Upper lobe of left lung (tissue), 6 donors: ENCODE results near the gene EYA2. TPM values are rescaled to one million over a fixed set of nuclear protein-coding genes. Genes with fewer than 3 reads are reported as not detected.
A peak's percentile ranks its signal among the peaks of the same experiment; 100 is the strongest.

Source experiments
- ATAC-seq, 2 donors: fragments of 200-7000 bp; cut with Tn5 transposase; one replicate each; pipeline ENCODE4 v1.9.1; 2022; ENCODE audit warnings: mild to moderate bottlenecking in 2 of 2, moderate library complexity in 2 of 2; ENCODE audit not compliant: low FRiP score in 2 of 2
- DNase-seq, 2 donors: peaks; one replicate each; pipeline ENCODE4 v3.0.0-alpha.2; 2019 to 2020
- H3K27ac ChIP-seq, 4 donors: fragments of 200-600 bp; sonication (generic); one replicate each; pipeline ENCODE4 v1.5.1; 2016 to 2019
- H3K27me3 ChIP-seq, 4 donors: fragments of 200-600 bp; sonication (generic); one replicate each; pipeline ENCODE4 v1.5.1; 2017 to 2019
- H3K36me3 ChIP-seq, 4 donors: fragments of 200-600 bp; sonication (generic); one replicate each; pipeline ENCODE4 v1.5.1; 2016 to 2019
- H3K4me1 ChIP-seq, 4 donors: fragments of 200-600 bp; sonication (generic); one replicate each; pipeline ENCODE4 v1.5.1; 2018 to 2019
- H3K4me3 ChIP-seq, 4 donors: fragments of 200-600 bp; sonication (generic); one replicate each; pipeline ENCODE4 v1.5.1; 2017 to 2019; ENCODE audit warnings: mild to moderate bottlenecking in 2 of 4, moderate library complexity in 1 of 4
- H3K9me3 ChIP-seq, 4 donors: fragments of 200-600 bp; sonication (generic); one replicate each; pipeline ENCODE4 v1.5.1; 2018 to 2019
- CTCF ChIP-seq, 6 experiments: fragments of 450-650 bp in 4 of 6; fragments of 200-600 bp in 2 of 6; sonication (generic) in 2 of 6; IDR thresholded peaks; one replicate each; pipeline ENCODE4 v1.5.1; 2016 to 2019; ENCODE audit warnings: antibody characterized with exemption in 6 of 6
- EP300 ChIP-seq, 4 donors: sonication (generic); formaldehyde crosslinking; IDR thresholded peaks; one replicate each; pipeline ENCODE4 v1.5.1; 2017; ENCODE audit warnings: antibody characterized with exemption in 4 of 4, control low read depth in 2 of 4
- POLR2A ChIP-seq, 4 donors: fragments of 450-650 bp; IDR thresholded peaks; one replicate each; pipeline ENCODE4 v1.5.1; 2016 to 2017; ENCODE audit warnings: antibody characterized with exemption in 4 of 4, mild to moderate bottlenecking in 2 of 4
- POLR2AphosphoS5 ChIP-seq, 2 donors: sonication (generic); formaldehyde crosslinking; IDR thresholded peaks; one replicate each; pipeline ENCODE4 v1.5.1; 2017; ENCODE audit warnings: antibody characterized with exemption in 2 of 2
- WGBS, 2 donors: methylation state at CpG; one replicate each; pipeline ENCODE4 v1.1.5; 2017 to 2018; 5-methylcytosine and 5-hydroxymethylcytosine counted together
- total RNA-seq, 6 donors: library from RNA; depleted of rRNA in 4 of 6; stranded (reverse); fragments of >200 nt in 4 of 6; gene quantifications; one replicate each; pipeline versions ENCODE4 v1.1.0 to v1.2.1, GENCODE V29; 2016 to 2021
- donor health status: DM: no; HTN: no; CAD: no; lungs with moderate emphysema.
- donor health status: DM: no; HTN: yes; CAD: no; lungs with severe emphysema.

Gene EYA2
- total RNA-seq, 6 donors from 2014 or later, result 0.66 to 9.4 (median 3.0) TPM

DNA sequence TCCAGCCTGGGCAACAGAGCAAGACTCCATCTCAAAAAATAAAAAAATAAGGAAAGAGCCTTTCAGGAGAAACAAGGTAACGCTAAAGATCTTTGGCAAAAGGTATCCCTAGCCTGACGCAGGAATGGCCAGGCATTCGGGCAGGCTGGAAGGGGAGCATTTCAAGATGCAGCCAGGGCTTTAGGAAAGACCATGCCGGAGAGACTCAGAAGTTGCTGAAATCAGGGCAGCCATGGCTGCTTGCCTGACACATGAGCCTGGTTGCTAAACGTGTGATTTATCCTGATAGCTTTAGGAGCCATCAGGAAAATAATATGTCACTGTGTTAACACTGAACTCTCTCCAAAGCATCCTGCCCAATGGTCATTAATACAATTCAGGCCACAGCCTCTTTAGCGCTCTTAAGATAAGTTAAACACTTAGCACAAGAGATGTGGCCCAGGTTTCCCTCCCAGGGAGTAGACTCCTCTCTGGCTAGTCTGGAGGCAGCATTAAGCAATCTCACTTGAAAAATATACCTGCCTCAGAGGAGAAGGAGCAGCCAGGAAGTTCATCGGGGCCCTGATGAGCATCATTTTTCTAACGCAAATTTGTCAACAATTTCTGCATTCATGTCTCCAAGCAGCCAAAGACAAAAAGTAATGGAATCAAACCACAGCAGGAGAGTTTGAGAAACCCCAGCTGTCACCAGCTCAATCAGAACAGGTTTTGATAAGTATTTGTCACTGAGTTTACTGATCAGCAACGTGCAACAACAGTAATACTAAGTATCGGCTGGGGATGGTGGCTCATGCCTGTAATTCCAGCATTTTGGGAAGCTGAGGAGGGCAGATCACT is 261.9 kb downstream of the EYA2 start:
- H3K9me3 ChIP-seq, result no peaks in the 10 kb centered on the region
- WGBS, 2 donors, result 52 to 59% methylated on average over 9 to 10 of the region's 10 CpGs
- DNase-seq (peak in 1 of 2 donors; percentile 56), ATAC-seq (peak; percentile 14 to 79)
- H3K27ac ChIP-seq, result no peak overlapping the region
- TF ChIP-seq POLR2AphosphoS5 (IDR thresholded peaks at IDR 0.05), result no peak
- TF ChIP-seq EP300 (IDR thresholded peaks at IDR 0.05), result peak in 1 of 4 donors; percentile 4
- no peak overlapping the region for H3K4me3 ChIP-seq
- no peaks in the 10 kb centered on the region for H3K36me3 ChIP-seq
- H3K27me3 ChIP-seq, result no peaks in the 10 kb centered on the region
- peaks cover 0 to 4% (median 0%) of the 10 kb centered on the region in 4 donors for H3K4me1 ChIP-seq

GRCh38 chr20:47159166-47159565 is 264.5 kb downstream of the EYA2 start:
- no peaks in the 10 kb centered on the region for H3K27me3 ChIP-seq
- DNase-seq, result no peak
- H3K27ac ChIP-seq, result no peak overlapping the region
- no peak for TF ChIP-seq EP300 (IDR thresholded peaks at IDR 0.05)
- no peak for TF ChIP-seq CTCF (IDR thresholded peaks at IDR 0.05)
- no peak for TF ChIP-seq POLR2A (IDR thresholded peaks at IDR 0.05)
- TF ChIP-seq POLR2AphosphoS5 (IDR thresholded peaks at IDR 0.05), result no peak
- ATAC-seq, result no peak
- 83 to 87% methylated on average over 5 of the region's 5 CpGs for WGBS, 2 donors
- H3K36me3 ChIP-seq, result no peaks in the 10 kb centered on the region
- H3K4me1 ChIP-seq, result peaks cover 0 to 4% (median 0%) of the 10 kb centered on the region in 4 donors
- H3K4me3 ChIP-seq, result no peak overlapping the region
- no peaks in the 10 kb centered on the region for H3K9me3 ChIP-seq

DNA sequence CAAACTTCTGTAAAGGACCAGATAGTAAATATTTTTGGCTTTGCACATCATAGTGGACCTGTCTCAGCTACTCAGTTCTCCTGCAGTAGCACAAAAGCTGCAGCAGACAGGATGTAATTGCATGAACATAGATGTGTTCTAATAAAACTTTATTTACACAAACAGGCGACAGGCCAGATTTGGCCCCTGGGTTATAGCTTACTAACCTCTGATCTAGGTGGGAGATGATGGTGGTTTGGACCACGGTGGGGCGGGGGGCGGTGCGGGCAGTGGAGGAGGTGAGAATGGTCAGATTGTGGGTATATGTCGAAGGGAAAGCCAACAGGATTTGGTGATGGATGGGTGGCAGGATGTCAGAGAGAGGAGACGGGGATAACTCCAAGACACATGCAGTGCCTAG is 265.6 kb downstream of the EYA2 start:
- Histone ChIP-seq H3K27ac (no peak overlapping the region), H3K27me3 (no peaks in the 10 kb centered on the region), H3K4me1 (peaks cover 0 to 4% (median 0%) of the 10 kb centered on the region in 4 donors), H3K4me3 (no peak overlapping the region), H3K36me3 (no peaks in the 10 kb centered on the region), H3K9me3 (no peaks in the 10 kb centered on the region)
- WGBS, 2 donors, result 87 to 91% methylated on average over 7 of the region's 7 CpGs
- DNase-seq, result peak in 1 of 2 donors; percentile 55
- no peak for ATAC-seq
- no peak for TF ChIP-seq EP300 (IDR thresholded peaks at IDR 0.05)
- no peak for TF ChIP-seq POLR2AphosphoS5 (IDR thresholded peaks at IDR 0.05)
- TF ChIP-seq POLR2A (IDR thresholded peaks at IDR 0.05), result no peak
- no peak for TF ChIP-seq CTCF (IDR thresholded peaks at IDR 0.05)

DNA sequence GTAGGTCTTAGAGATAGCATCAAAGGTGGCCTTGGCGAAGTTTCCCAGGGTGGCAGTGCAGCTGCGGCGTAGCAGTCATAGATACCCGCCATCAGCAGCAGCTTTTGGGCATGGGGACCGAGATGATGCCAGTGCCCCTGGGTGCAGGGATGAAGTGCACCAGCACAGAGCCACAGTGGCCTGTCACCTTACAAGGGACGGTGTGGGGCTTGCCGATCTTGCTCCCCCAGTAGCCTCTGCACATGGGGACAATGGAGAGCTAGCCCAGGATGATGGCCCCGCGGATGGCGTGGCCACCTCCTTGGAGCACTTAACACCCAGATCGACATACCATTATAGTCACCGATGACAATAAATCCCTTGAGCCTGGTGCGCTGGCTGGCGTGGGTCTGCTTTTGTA is 266.3 kb downstream of the EYA2 start:
- no peaks in the 10 kb centered on the region for H3K36me3 ChIP-seq
- 85 to 88% methylated on average over 5 to 13 of the region's 14 CpGs for WGBS, 2 donors
- peaks cover 0 to 4% (median 0%) of the 10 kb centered on the region in 4 donors for H3K4me1 ChIP-seq
- no peak overlapping the region for H3K27ac ChIP-seq
- no peaks in the 10 kb centered on the region for H3K27me3 ChIP-seq
- TF ChIP-seq EP300 (IDR thresholded peaks at IDR 0.05) (no peak), POLR2AphosphoS5 (IDR thresholded peaks at IDR 0.05) (no peak), CTCF (IDR thresholded peaks at IDR 0.05) (no peak), POLR2A (IDR thresholded peaks at IDR 0.05) (no peak)
- no peak overlapping the region for H3K4me3 ChIP-seq
- H3K9me3 ChIP-seq, result no peaks in the 10 kb centered on the region
- peak in 1 of 2 donors; percentile 57 for DNase-seq
- no peak for ATAC-seq

GRCh38 chr20:47161411-47161810 is 266.8 kb downstream of the EYA2 start:
- 96 to 100% methylated on average over 9 to 10 of the region's 10 CpGs for WGBS, 2 donors

More at GRCh38 chr20:47161411-47161810, 266.8 kb downstream of the EYA2 start:
- DNase-seq (peak in 1 of 2 donors; percentile 51), ATAC-seq (no peak)
- Histone ChIP-seq H3K9me3 (no peaks in the 10 kb centered on the region), H3K36me3 (no peaks in the 10 kb centered on the region), H3K27me3 (no peaks in the 10 kb centered on the region), H3K4me1 (peaks cover 0 to under 1% (median 0%) of the 10 kb centered on the region in 4 donors), H3K4me3 (no peak overlapping the region), H3K27ac (no peak overlapping the region)
- TF ChIP-seq POLR2AphosphoS5 (IDR thresholded peaks at IDR 0.05), result no peak
- TF ChIP-seq CTCF (IDR thresholded peaks at IDR 0.05), result no peak
- no peak for TF ChIP-seq EP300 (IDR thresholded peaks at IDR 0.05)
- TF ChIP-seq POLR2A (IDR thresholded peaks at IDR 0.05), result no peak
